GM12865 (cell line): Measurements from ENCODE around the gene IQGAP2.
"Not testable (repeated sequence)": the region's sequence is repeated elsewhere in the genome, so short reads cannot be mapped to it uniquely, and the experiment has no call there.

Source experiments
- DNase-seq: peaks from one replicate; pipeline ENCODE4 v3.0.0; 2010; ENCODE audit warnings: low read depth
- H3K4me3 ChIP-seq: 2 replicates; pipeline ENCODE4 v1.5.1; 2011; ENCODE audit warnings: mild to moderate bottlenecking, low read depth, low read length, control low read depth
- TF ChIP-seq, protein P1 (sequence below): IDR thresholded peaks from 2 replicates; pipeline ENCODE4 v1.5.1; 2011; ENCODE audit warnings: low read length, control low read depth, low read depth, inconsistent platforms; ENCODE audit not compliant: insufficient read depth; ENCODE audit errors: missing control alignments

The IQGAP2 gene

DNA sequence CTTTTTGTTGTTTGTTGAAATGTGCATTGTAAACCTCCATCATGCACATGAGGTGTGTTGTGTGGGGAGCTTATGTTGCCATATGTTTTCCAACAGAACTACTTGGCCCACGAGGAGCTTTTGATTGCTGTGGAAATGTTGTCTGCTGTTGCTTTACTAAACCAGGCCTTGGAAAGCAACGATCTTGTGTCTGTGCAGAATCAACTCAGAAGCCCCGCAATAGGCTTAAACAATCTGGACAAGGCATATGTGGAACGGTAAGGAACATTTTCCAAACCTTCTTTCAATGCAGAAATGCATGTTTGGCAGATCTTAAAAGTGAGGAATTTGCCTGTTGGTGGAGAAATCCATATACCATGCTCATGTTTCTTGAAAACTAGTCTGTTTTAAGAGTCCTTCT lies 197.6 kb downstream of the IQGAP2 start:
- TF ChIP-seq, protein P1, sequence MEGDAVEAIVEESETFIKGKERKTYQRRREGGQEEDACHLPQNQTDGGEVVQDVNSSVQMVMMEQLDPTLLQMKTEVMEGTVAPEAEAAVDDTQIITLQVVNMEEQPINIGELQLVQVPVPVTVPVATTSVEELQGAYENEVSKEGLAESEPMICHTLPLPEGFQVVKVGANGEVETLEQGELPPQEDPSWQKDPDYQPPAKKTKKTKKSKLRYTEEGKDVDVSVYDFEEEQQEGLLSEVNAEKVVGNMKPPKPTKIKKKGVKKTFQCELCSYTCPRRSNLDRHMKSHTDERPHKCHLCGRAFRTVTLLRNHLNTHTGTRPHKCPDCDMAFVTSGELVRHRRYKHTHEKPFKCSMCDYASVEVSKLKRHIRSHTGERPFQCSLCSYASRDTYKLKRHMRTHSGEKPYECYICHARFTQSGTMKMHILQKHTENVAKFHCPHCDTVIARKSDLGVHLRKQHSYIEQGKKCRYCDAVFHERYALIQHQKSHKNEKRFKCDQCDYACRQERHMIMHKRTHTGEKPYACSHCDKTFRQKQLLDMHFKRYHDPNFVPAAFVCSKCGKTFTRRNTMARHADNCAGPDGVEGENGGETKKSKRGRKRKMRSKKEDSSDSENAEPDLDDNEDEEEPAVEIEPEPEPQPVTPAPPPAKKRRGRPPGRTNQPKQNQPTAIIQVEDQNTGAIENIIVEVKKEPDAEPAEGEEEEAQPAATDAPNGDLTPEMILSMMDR = no peak
- DNase-seq = no peak
- H3K4me3 ChIP-seq = no peak overlapping the region

DNA sequence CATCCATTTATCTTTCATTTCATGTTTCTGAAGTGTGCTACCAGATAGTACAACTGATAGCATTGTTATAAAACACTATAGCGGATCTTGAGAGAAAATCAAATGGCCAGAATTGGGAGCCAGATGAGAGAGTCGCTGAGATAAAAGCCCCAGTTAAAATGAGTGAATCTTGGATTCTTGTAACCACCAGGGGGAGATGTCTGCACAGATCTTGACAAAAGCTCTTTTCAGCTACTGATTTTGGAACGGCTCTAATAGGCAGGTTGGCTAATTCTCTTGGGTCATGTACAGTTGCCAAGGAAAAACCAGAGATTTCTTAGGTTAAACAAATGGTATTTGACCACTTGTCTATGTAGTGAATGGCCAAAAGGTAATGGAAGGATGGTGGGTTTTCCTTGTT lies 198.4 kb downstream of the IQGAP2 start:
- peak; percentile 72 for DNase-seq

DNA sequence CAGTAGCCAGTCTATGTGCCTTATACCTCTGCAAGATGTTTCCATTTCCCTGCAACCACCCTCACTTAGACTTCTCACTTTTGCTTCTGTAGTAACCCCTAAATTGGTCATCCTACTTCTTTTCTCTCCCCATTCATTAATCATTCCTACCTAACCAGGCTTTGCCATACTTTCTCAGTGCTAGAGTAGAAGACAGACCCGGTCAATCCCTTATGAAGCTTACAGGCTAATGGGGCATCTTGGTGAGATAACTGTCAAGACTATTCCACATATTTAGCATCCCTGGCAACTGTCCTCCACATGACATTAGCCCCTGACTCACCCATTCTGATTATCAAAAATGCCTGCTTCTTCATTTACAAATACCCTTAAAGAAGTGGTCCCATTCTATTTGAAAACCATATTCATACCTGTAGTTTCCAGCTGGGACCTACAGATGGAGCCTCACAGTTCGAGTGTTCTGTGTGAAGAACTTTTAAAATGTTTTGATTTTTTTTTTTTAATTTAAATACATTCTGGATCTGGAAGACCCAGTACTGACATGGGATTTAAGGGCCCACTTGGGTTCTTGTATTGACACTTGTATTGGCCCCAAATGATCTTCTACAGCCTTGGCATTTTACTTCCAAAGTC lies 199.1 kb downstream of the IQGAP2 start:
- no peak overlapping the region for H3K4me3 ChIP-seq
- DNase-seq = no peak
- TF ChIP-seq, protein P1 = no peak

More for the DNA sequence above, 198.4 kb downstream of the IQGAP2 start:
- no peak overlapping the region for H3K4me3 ChIP-seq
- TF ChIP-seq, protein P1 = peak; percentile 66

DNA sequence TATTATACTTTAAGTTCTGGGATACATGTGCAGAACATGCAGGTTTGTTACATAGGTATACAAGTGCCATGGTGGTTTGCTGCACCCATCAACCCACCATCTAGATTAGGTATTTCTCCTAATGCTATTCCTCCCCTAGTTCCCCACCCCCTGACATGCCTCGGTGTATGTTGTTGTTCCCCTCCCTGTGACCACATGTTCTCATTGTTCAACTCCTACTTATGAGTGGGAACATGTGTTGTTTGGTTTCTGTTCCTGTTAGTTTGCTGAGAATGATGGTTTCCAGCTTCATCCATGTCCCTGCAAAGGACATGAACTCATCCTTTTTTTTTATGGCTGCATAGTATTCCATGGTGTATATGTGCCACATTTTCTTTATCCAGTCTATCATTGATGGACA lies 200.9 kb downstream of the IQGAP2 start:
- DNase-seq, H3K4me3 ChIP-seq: not testable (repeated sequence)

DNA sequence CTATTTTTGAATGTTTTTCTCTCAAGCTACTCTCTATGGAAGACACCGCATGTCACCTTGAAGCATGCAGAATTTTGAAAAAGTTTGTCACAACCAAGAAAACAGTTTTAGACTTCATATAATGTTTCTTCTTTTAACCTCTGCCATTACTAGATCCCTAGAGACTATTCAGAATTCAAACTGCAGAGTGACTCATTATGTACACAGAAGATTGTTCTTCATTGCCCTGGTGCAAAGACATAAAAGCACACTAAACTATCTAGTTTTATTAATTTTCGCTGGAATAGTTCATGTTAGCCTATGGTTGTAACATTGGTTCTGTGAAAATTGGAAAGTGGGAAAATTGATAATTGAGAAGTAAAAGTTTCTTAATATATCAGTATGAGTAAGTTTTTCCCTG lies 201.8 kb downstream of the IQGAP2 start:
- no peak for DNase-seq
- no peak overlapping the region for H3K4me3 ChIP-seq
- TF ChIP-seq, protein P1 = no peak

DNA sequence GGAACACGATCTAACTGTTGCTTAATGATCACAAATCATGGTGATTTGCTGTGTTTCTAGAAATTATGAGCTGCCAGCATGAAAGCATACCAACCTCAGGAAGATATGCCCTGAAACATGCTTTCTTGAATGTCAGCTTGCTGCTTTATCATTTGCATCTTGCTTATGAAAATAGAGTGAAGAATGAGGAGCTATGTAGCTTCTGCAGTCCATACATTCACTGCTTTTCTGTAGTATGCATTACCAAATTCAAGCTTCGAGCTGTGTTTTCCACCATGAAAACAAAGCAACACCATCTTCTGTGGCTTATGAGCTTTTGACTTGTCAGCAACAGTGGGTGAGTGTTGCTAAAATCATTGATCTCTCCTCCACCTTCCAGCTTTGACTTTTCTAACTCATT lies 203.6 kb downstream of the IQGAP2 start:
- TF ChIP-seq, protein P1 = no peak
- no peak overlapping the region for H3K4me3 ChIP-seq
- DNase-seq = no peak

DNA sequence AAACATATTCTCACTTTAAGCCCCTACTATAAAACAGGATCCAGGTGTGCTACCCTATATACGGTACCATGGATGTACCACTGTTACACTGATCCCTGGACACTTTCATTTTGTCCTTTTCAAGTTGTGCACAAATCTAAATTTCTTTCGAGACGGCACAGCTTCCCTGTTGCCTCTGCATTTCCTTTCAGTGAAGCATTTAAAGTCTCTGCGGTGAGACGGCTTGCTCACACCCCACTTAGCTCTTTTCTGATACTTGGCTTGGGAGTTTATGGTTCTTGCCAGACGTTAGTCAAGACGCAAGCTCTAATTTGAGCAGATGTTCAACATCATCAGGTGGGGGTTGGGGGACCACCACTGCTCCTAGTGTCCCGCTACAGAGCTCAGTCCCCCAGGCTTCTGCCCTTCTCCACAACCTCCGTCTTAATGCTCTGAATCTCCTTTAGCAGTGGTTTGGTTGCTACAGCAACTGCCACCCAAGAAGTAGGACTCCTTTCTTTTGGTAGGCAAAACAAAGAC lies 204.3 kb downstream of the IQGAP2 start:
- TF ChIP-seq, protein P1 = no peak
- DNase-seq = no peak
- H3K4me3 ChIP-seq = no peak overlapping the region
